ENCODE results near the gene PBXIP1. TPM values are rescaled to one million over a fixed set of nuclear protein-coding genes. Genes with fewer than 3 reads are reported as not detected.

PBXIP1 gene
- total RNA-seq, 6 experiments from 2014 or later, result 26.4 to 42.5 (median 28.1) TPM

DNA sequence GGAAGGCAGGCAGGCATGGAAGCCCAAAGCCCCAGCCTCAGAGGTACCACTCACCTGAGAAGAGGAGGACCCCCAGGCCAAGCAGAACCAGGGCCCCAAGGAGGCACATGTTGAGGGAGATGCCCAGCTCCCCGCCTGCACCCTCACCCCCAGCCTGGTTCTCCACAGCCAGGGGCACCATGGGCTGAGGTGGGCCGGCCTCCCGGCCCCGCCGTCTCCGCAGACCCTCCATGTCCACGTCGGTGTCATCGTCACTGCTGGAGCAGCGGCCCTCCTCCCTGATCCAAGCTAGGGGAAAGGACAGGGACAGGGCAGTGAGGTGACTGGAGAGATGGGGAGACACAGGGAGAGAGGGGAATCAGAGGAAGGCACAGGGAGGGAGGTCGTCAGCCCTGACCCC is 7.8 kb downstream of the PBXIP1 start:
- TF ChIP-seq, protein P1, sequence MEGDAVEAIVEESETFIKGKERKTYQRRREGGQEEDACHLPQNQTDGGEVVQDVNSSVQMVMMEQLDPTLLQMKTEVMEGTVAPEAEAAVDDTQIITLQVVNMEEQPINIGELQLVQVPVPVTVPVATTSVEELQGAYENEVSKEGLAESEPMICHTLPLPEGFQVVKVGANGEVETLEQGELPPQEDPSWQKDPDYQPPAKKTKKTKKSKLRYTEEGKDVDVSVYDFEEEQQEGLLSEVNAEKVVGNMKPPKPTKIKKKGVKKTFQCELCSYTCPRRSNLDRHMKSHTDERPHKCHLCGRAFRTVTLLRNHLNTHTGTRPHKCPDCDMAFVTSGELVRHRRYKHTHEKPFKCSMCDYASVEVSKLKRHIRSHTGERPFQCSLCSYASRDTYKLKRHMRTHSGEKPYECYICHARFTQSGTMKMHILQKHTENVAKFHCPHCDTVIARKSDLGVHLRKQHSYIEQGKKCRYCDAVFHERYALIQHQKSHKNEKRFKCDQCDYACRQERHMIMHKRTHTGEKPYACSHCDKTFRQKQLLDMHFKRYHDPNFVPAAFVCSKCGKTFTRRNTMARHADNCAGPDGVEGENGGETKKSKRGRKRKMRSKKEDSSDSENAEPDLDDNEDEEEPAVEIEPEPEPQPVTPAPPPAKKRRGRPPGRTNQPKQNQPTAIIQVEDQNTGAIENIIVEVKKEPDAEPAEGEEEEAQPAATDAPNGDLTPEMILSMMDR (IDR thresholded peaks at IDR 0.05), result no peak
- DNase-seq, result no peak
- no peaks in the 10 kb centered on the region for H3K36me3 Mint-ChIP-seq (ENCODE audit: low read depth)
- H3K4me3 Mint-ChIP-seq, result no peak overlapping the region
- H3K4me1 Mint-ChIP-seq (ENCODE audit: low read depth), result no peaks in the 10 kb centered on the region
- H3K27ac Mint-ChIP-seq, result no peak overlapping the region
- peaks cover 3% of the 10 kb centered on the region; the same call in 1 of the 2 replicates for H3K27me3 Mint-ChIP-seq (ENCODE audit: insufficient read depth)
- no peaks in the 10 kb centered on the region for H3K9me3 Mint-ChIP-seq

DNA sequence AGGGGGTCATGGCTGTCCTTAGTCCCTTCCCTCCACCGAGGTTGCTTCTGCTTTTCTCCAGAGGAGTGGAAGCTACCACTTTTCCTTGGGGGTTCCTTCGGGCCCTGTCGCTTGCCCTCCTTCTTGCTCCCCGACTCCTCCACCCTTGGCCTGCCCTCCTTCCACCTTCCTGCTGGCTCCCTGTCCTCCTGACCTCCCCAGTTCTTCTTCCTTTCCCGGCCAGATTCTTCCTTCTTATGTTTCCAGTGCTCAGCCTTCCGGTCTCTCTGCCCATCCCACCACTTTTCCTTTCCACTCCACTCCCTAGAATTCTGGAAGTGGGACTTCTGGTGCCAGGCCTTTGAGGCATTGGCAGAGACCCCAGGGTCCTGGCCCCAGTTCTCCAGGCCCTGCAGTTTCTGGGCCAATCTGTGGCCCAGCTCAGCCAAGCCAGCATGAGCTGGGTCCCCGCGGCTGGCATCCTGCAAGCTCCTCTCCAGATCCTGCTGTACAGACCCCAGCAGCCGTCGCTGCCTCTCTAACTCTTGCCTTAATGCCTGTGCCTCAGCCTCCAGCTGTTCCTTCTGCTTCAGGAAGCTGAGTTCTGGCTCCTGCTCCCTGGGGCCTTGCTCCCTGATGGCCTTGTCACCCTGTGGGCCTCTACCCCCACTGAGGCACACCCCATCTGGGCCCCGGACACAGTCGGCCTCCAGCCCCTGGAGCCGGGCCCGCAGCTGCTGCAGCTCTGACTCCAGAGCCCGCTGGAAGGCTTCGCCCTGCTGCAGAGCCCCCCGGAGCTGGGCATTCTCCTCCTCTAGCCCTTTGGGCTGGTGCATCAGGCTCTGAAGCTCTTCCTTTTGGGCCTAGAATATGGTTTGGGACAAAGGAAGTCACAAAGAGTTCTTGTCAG is 9.7 kb downstream of the PBXIP1 start:
- no peaks in the 10 kb centered on the region for H3K4me1 Mint-ChIP-seq (ENCODE audit: low read depth)
- H3K9me3 Mint-ChIP-seq, result no peaks in the 10 kb centered on the region
- TF ChIP-seq, protein P1 (IDR thresholded peaks at IDR 0.05), result no peak
- H3K27me3 Mint-ChIP-seq (ENCODE audit: insufficient read depth), result peaks cover 3% of the 10 kb centered on the region; the same call in 1 of the 2 replicates
- no peak overlapping the region for H3K4me3 Mint-ChIP-seq
- no peak overlapping the region for H3K27ac Mint-ChIP-seq
- H3K36me3 Mint-ChIP-seq (ENCODE audit: low read depth), result no peaks in the 10 kb centered on the region
- DNase-seq, result no peak

DNA sequence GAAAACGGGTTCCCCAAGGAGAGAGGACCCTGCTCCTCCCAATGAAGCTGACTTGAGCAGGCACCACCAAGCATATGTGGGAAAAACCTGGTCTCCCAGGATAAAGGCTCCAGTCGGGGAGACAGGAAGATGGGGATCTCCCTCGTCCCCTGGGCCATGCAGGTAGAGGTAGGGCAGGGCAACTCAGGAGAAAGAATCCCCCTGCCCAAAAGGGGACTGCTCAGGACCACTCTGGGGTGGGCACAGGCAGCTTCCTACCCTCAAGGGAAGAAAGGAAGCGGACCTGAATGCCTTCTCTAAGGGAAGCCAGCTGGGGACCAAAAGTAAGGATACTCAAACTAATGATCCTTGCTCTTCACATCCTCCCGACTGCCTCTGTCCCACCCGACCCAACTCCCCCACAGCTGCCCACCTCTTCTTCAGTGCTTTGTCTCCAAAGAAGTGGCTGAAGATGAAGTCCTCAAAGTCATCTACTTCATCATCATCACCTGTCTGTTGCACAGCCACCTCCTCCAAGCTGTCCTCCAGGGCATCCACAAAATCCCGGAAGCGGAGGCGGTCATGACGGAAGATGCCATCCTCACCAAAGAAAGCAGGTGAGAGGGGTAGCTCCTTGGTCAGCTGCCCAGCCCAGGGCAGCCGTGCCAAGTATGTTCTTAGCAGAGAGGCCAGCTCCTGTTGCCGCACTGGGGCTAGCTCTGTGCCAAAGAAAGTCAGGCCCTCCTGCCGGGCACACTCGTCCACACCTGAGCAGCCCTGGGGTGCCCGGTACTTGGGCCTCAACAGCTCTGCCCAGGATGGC is 10.5 kb downstream of the PBXIP1 start:
- H3K4me1 Mint-ChIP-seq (ENCODE audit: low read depth), result no peaks in the 10 kb centered on the region
- H3K36me3 Mint-ChIP-seq (ENCODE audit: low read depth), result no peaks in the 10 kb centered on the region
- TF ChIP-seq, protein P1 (IDR thresholded peaks at IDR 0.05), result no peak
- no peaks in the 10 kb centered on the region for H3K9me3 Mint-ChIP-seq
- H3K27ac Mint-ChIP-seq, result no peak overlapping the region
- no peak overlapping the region for H3K4me3 Mint-ChIP-seq
- DNase-seq, result no peak
- H3K27me3 Mint-ChIP-seq (ENCODE audit: insufficient read depth), result peaks cover 3% of the 10 kb centered on the region; the same call in 1 of the 2 replicates

DNA sequence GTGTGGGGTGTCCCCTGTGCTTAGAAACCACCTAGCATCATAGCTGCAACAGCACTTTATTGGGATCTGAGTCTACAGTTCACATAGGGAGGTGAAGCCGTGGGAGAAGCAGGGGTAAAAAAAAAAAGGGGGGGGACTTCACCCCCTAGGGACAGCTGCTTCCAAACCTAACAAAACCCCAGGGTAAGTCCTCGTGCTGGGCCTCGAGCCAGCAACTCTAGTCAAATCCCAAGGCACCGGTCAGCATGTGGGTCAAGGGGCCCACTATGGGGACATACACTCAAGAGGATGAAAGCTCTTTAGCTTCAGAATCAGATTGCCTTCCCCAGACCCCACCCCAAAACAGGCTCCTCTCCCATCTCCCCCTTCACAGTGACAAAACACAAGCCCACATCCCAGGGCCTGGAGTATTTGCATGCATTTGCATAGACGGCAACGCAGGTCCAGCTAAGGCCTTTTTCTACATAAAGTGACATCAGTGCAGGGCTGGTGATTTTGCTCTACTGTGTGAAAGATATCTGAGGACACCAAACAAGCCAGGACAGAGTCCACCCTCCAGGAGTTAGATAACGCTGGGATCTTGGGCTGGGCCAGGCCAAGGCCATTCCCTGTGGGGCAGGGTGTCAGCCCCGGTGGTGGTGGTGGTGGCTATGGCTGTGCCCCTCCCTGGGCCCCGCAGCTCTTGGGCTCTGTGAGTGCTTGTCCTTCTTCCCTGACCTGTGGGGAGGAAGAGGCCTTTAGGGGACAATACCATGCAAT is 11.3 kb downstream of the PBXIP1 start:
- H3K4me3 Mint-ChIP-seq, result no peak overlapping the region
- TF ChIP-seq, protein P1 (IDR thresholded peaks at IDR 0.05), result no peak
- H3K27ac Mint-ChIP-seq, result no peak overlapping the region
- H3K9me3 Mint-ChIP-seq, result no peaks in the 10 kb centered on the region
- peaks cover 3% of the 10 kb centered on the region; the same call in 1 of the 2 replicates for H3K27me3 Mint-ChIP-seq (ENCODE audit: insufficient read depth)
- DNase-seq, result no peak
- no peaks in the 10 kb centered on the region for H3K36me3 Mint-ChIP-seq (ENCODE audit: low read depth)
- H3K4me1 Mint-ChIP-seq (ENCODE audit: low read depth), result no peaks in the 10 kb centered on the region
